SK-N-SH (cell line): ENCODE results near the gene GFPT2. TPM values are rescaled to one million over a fixed set of nuclear protein-coding genes. Genes with fewer than 3 reads are reported as not detected.

Experiments used
- CTCF ChIA-PET: fragments of 300-600, 350-600 bp; formaldehyde crosslinking; extraction: SDS; loops from one replicate; lab custom pipeline; 2021; lab: Yijun Ruan, JAX
- POLR2A ChIA-PET: fragments of 350-600 bp; sonication (Branson Sonifier 250); formaldehyde crosslinking; extraction: SDS; loops from one replicate; lab custom pipeline; 2020; ENCODE audit warnings: antibody characterized with exemption, inconsistent platforms; lab: Yijun Ruan, JAX
- DNase-seq: peaks from one replicate; pipeline ENCODE4 v3.0.0; 2012
- H2AFZ ChIP-seq: fragments of 200-600 bp; sonication (generic); 2 replicates; pipeline ENCODE4 v1.8.1; 2016; ENCODE audit warnings: antibody characterized with exemption, mild to moderate bottlenecking, low read depth
- H3F3A ChIP-seq: fragments of 200-600 bp; sonication (generic); replicated peaks from 2 replicates; pipeline ENCODE3; 2016; ENCODE audit warnings: antibody characterized with exemption, mild to moderate bottlenecking; ENCODE audit not compliant: insufficient read depth
- H3K27ac ChIP-seq, 2 experiments: fragments of 200-500 bp in 1 of 2; fragments of 200-600 bp in 1 of 2; sonication (Bioruptor generic) in 1 of 2; sonication (generic), shearing (Covaris generic) in 1 of 2; 2 replicates each; pipeline versions ENCODE4 v1.5.1 to v1.6.1; 2014 to 2016; ENCODE audit warnings: low read depth in 2 of 2, inconsistent platforms in 1 of 2, low read length in 1 of 2, mild to moderate bottlenecking in 1 of 2, mixed read lengths in 1 of 2
- H3K27me3 ChIP-seq: fragments of 200-600 bp; sonication (generic), shearing (Covaris generic); 2 replicates; pipeline ENCODE4 v1.6.1; 2016; ENCODE audit warnings: mixed run types; ENCODE audit not compliant: insufficient read depth
- H3K36me3 ChIP-seq, 2 experiments: fragments of 200-500 bp in 1 of 2; fragments of 200-600 bp in 1 of 2; sonication (Bioruptor generic) in 1 of 2; sonication (generic) in 1 of 2; replicated peaks in 1 of 2; 2 replicates each; pipeline versions ENCODE3 to v1.5.1; 2014 to 2016; ENCODE audit warnings: low read length in 1 of 2, mild to moderate bottlenecking in 1 of 2; ENCODE audit not compliant: insufficient read depth in 2 of 2, control insufficient read depth in 1 of 2
- H3K4me1 ChIP-seq, 2 experiments: fragments of 200-500 bp in 1 of 2; fragments of 200-600 bp in 1 of 2; sonication (Bioruptor generic) in 1 of 2; sonication (generic), shearing (Covaris generic) in 1 of 2; 2 replicates each; pipeline versions ENCODE4 v1.5.1 to v1.6.1; 2014 to 2016; ENCODE audit warnings: low read depth in 1 of 2, low read length in 1 of 2, mixed run types in 1 of 2; ENCODE audit not compliant: insufficient read depth in 2 of 2, control insufficient read depth in 1 of 2
- H3K4me2 ChIP-seq: fragments of 200-600 bp; sonication (generic), shearing (Covaris generic); 2 replicates; pipeline ENCODE4 v1.6.1; 2017; ENCODE audit warnings: mixed run types
- H3K4me3 ChIP-seq, 2 experiments: fragments of 200-500 bp in 1 of 2; fragments of 200-600 bp in 1 of 2; sonication (Bioruptor generic) in 1 of 2; sonication (generic), shearing (Covaris generic) in 1 of 2; 2 replicates each; pipeline versions ENCODE4 v1.5.1 to v1.8.1; 2014 to 2016; ENCODE audit warnings: low read depth in 2 of 2, inconsistent platforms in 1 of 2, low read length in 1 of 2, mild to moderate bottlenecking in 1 of 2, mixed read lengths in 1 of 2, moderate library complexity in 1 of 2
- H3K79me2 ChIP-seq: fragments of 200-600 bp; sonication (generic); 2 replicates; pipeline ENCODE4 v1.8.1; 2017; ENCODE audit warnings: mild to moderate bottlenecking; ENCODE audit not compliant: insufficient read depth
- H3K9ac ChIP-seq: fragments of 200-600 bp; sonication (generic); 2 replicates; pipeline ENCODE4 v1.6.1; 2017; ENCODE audit warnings: mixed run types
- H3K9me2 ChIP-seq: fragments of 200-600 bp; sonication (generic); 2 replicates; pipeline ENCODE4 v1.6.1; 2017; ENCODE audit warnings: mixed run types
- H3K9me3 ChIP-seq: fragments of 200-600 bp; sonication (generic); 2 replicates; pipeline ENCODE4 v1.6.1; 2017; ENCODE audit warnings: mixed run types, mild to moderate bottlenecking, moderate library complexity
- H4K20me1 ChIP-seq: fragments of 200-600 bp; sonication (generic); 2 replicates; pipeline ENCODE4 v1.6.1; 2017; ENCODE audit warnings: mild to moderate bottlenecking, mixed run types; ENCODE audit not compliant: insufficient read depth
- EP300 ChIP-seq, 2 experiments: IDR thresholded peaks; 2 replicates each; pipeline versions ENCODE4 v1.4.0 to v1.6.1; 2012; ENCODE audit warnings: borderline replicate concordance in 1 of 2, low read depth in 1 of 2, low read length in 1 of 2
- JUND ChIP-seq: IDR thresholded peaks from 2 replicates; pipeline ENCODE4 v1.4.0; 2012
- PBX3 ChIP-seq: IDR thresholded peaks from 2 replicates; pipeline ENCODE4; 2012
- RAD21 ChIP-seq: IDR thresholded peaks from 2 replicates; pipeline ENCODE4 v1.6.1; 2012; ENCODE audit warnings: mild to moderate bottlenecking, low read length
- REST ChIP-seq: IDR thresholded peaks from 2 replicates; pipeline ENCODE4 v1.6.1; 2012; ENCODE audit warnings: mild to moderate bottlenecking, low read depth, low read length, moderate library complexity
- RXRA ChIP-seq: IDR thresholded peaks from 2 replicates; pipeline ENCODE4 v1.4.0; 2012; ENCODE audit warnings: low read depth, mild to moderate bottlenecking, borderline replicate concordance
- TCF12 ChIP-seq: IDR thresholded peaks from 2 replicates; pipeline ENCODE4 v1.4.0; 2012
- TEAD4 ChIP-seq: IDR thresholded peaks from 2 replicates; pipeline ENCODE4 v1.4.0; 2012; ENCODE audit warnings: mild to moderate bottlenecking, borderline replicate concordance; ENCODE audit not compliant: insufficient read depth
- USF2 ChIP-seq: fragments of 150-350 bp; IDR thresholded peaks from 2 replicates; pipeline ENCODE4 v1.6.1; 2017; ENCODE audit warnings: antibody characterized with exemption, low read length, low read depth, borderline replicate concordance
- ZBTB33 ChIP-seq: IDR thresholded peaks from 2 replicates; pipeline ENCODE4 v1.4.0; 2012; ENCODE audit warnings: low read depth, borderline replicate concordance
- WGBS: methylation state at CpG from one replicate; pipeline ENCODE4 v1.1.6; 2017; ENCODE audit warnings: low lambda C conversion rate; 5-methylcytosine and 5-hydroxymethylcytosine counted together
- polyA plus RNA-seq, 3 experiments: library from polyadenylated mRNA; depleted of rRNA; stranded (reverse); fragments of >200 nt; gene quantifications; 2 replicates each; pipeline ENCODE4 v1.2.3, GENCODE V29; 2012

Gene GFPT2
- polyA plus RNA-seq, 1 of the 3 experiments (the other 2 are of a cell fraction) = 8.1 TPM

- H3F3A ChIP-seq = no peaks in the 10 kb centered on the region
- no peaks in the 10 kb centered on the region for H3K9me3 ChIP-seq
- H3K27ac ChIP-seq = no peak overlapping the region
- 76% methylated on average over 2 of the region's 8 CpGs for WGBS
- H2AFZ ChIP-seq = no peak overlapping the region
- no peak overlapping the region for H3K4me2 ChIP-seq
- POLR2A ChIA-PET = no interaction called here
- H4K20me1 ChIP-seq = no peaks in the 10 kb centered on the region
- no peak overlapping the region for H3K9ac ChIP-seq
- no peak for TF ChIP-seq JUND
- TF ChIP-seq REST = no peak
- TF ChIP-seq, all 33 proteins: peak for 0
- H3K4me3 ChIP-seq = no peak overlapping the region
- H3K4me1 ChIP-seq = peaks cover 0 to 21% of the 10 kb centered on the region in 2 experiments; a peak in 1 of 4 replicates
- no peaks in the 10 kb centered on the region for H3K27me3 ChIP-seq
- no peak for DNase-seq
- H3K79me2 ChIP-seq = no peaks in the 10 kb centered on the region
- H3K36me3 ChIP-seq = no peaks in the 10 kb centered on the region
- CTCF ChIA-PET = interaction anchor here (0.9 to 10.1 kb wide), 6 partner anchors 18 to 125 kb away, joined by 3 to 89 read pairs (median 6); no protein-coding TSS in a partner anchor
- H3K9me2 ChIP-seq = no peaks in the 10 kb centered on the region
Measured at GRCh38 chr5:180345781-180346180, 7.4 kb downstream of the GFPT2 start.

- TF ChIP-seq PBX3 (no peak), JUND (no peak), ZBTB33 (no peak), RXRA (no peak), EP300 (IDR thresholded peaks at IDR 0.05; ENCODE audit: borderline replicate concordance in 1 of 2, low read depth in 1 of 2, low read length in 1 of 2) (no peak), USF2 (no peak), RAD21 (no peak), TEAD4 (no peak), TCF12 (no peak)
- TF ChIP-seq, all 33 proteins: peak for 0
- Histone ChIP-seq H3K79me2 (no peaks in the 10 kb centered on the region), H3K9me2 (no peaks in the 10 kb centered on the region), H3K9me3 (no peaks in the 10 kb centered on the region), H3K4me2 (no peak overlapping the region), H3K27me3 (no peaks in the 10 kb centered on the region), H3K4me3 (no peak overlapping the region), H3F3A (no peaks in the 10 kb centered on the region), H3K36me3 (no peaks in the 10 kb centered on the region), H3K4me1 (peaks cover 0 to 21% of the 10 kb centered on the region in 2 experiments; a peak in 1 of 4 replicates), H4K20me1 (no peaks in the 10 kb centered on the region), H3K27ac (no peak overlapping the region), H2AFZ (no peak overlapping the region), H3K9ac (no peak overlapping the region)
- WGBS = 76% methylated on average over 8 of the region's 8 CpGs
- no peak for DNase-seq
- POLR2A ChIA-PET = no interaction called here
- CTCF ChIA-PET = interaction anchor here (2.0 to 10.1 kb wide), 5 partner anchors 18 to 136 kb away, joined by 4 to 89 read pairs (median 8); partner anchors contain the start of gene RASGEF1C
Measured at GRCh38 chr5:180345186-180345585, 8.0 kb downstream of the GFPT2 start.
